Sigmoid colon (tissue), 4 donors: ENCODE results near the gene MEGF11.

Experiments used
- CTCF ChIP-seq, 4 experiments: fragments of 450-650 bp in 3 of 4; fragments of 200-600 bp in 1 of 4; IDR thresholded peaks; one replicate each; pipeline ENCODE4 v1.5.1; 2016 to 2019; ENCODE audit warnings: antibody characterized with exemption in 4 of 4, mild to moderate bottlenecking in 3 of 4, moderate library complexity in 2 of 4
- POLR2A ChIP-seq, 2 donors: fragments of 450-650 bp; IDR thresholded peaks; one replicate each; pipeline ENCODE4 v1.6.1; 2016; ENCODE audit warnings: antibody characterized with exemption in 2 of 2, mild to moderate bottlenecking in 2 of 2, moderate library complexity in 2 of 2
- POLR2AphosphoS5 ChIP-seq, 4 donors: sonication (generic); formaldehyde crosslinking; IDR thresholded peaks; one replicate each; pipeline ENCODE4 v1.6.1; 2017; ENCODE audit warnings: antibody characterized with exemption in 4 of 4

- no peak for TF ChIP-seq CTCF (IDR thresholded peaks at IDR 0.05)
- TF ChIP-seq POLR2AphosphoS5 (IDR thresholded peaks at IDR 0.05), result no peak
- TF ChIP-seq POLR2A (IDR thresholded peaks at IDR 0.05), result no peak
These were observed 237.4 kb downstream of the MEGF11 start for GRCh38 chr15:66016199-66016598.
